Suppressor macrophage (primary cell): ENCODE measurements around the gene C20orf96.

Experiments used
- DNase-seq, 4 experiments: peaks; one replicate each; pipeline ENCODE4 v3.0.0-alpha.2; 2020 to 2022

The C20orf96 gene

DNA sequence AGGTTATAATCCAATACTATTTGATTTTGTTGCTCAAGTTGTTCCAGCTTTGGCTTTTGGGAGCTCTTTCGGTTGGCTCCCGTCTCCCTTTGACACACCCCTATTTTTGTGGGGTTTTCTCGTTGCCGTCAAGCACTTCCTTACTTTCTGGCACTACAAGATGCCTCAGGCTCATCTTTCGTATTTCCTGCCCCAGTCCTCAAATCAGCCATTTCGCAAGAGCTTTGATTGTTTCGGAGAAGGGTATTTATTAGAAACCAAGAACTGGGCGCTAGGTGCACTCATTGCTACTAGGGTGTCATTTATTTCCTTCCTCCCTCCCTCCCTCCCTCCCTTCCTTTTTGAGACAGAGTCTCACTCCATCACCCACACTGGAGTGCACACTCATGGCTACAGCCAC lies 21.5 kb upstream of the C20orf96 start:
- no peak for DNase-seq

DNA sequence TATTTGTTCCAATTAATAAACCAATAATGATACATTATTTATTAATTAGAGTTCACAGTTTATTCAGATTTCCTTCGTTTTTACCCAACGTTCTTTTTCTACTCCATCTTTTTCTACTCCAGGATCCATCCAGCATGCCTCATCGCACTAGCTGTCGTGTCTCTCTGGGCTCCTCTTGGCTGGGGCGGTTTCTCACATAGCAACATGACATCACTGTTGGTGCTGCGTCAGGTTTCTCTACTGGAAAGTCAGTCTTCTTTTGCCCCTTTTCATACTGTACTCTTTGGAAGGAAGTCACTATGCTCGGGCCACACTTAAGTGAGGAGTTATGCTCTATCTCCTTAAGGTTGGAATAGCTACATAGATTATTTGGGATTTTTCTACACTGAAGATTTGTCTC lies 21.1 kb upstream of the C20orf96 start:
- DNase-seq = no peak

DNA sequence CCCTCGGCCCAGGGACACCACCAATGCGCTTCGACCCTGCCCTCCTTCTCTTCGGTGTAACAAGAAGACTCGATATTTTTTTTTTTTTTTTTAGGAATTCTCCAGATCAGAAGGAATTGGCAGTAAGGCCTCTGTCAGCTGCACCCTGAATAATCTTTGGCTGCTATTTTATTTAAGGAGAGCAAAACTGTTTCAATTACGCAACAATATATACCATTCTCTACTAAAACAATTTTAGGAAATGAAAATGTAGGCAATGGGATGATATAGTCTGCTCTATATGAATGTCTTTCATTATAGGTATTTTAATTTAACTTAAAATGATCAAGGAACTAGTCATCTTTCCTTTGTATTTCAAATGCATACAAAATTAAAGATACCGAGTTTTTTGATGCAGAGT lies 20.1 kb upstream of the C20orf96 start:
- DNase-seq = no peak

- peak; percentile 82 to 90 (median 86) for DNase-seq
Measured at GRCh38 chr20:309841-310644, 19.5 kb upstream of the C20orf96 start.

DNA sequence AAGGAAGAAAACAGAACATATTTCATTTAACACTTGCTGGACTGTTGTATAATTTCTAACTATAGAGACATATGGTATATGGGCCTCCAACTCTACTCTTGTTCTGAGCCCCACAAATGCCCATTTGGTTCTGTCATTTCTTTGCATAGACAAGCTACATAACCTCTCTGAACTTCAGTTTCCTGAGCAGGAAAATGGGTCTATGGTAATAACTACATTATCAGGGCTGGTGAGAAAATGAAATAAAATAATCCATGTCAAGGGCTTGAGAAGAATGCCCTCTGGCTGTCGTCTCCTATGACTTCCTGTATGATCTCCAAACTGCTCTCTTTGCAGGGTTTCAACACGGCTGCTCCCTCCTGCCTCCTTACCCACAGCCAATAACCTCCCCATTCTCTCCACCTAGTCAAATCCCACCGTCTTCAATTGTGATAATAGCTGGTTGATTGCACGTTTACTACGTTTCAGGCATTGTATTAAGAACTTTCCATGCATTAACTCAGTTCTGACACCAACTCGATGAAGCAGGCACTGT lies 18.8 kb upstream of the C20orf96 start:
- DNase-seq = peak in 3 of 4 experiments; percentile 23 to 36 (median 27)

DNA sequence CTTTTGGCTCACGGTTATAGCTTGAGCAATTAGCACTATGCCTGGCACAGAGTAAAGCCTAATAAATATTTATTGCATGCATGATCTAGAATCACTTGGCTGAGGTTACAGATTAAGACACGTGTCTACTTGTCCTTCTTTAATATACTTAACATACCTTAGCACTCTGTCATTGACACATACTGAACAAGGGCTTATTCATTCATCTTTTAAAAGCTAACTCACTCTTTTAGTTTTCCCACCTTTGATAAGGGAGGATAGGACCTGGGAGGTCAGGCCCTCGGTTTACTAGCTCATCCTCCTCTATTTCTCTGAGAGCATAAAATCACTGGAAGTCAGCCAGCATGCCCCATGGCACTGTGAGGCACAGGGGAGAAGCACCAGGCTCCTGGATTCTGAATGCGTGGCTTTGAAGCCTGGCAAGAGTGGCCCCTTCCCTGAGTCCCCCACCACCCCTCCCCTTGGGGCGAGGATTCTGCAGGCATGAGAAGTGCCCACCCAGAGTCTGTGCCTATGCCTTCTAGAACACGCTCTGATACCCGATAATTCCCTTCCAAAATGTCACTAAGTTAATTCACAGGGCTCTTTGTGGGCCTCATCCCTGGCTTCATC lies 18.0 kb upstream of the C20orf96 start:
- no peak for DNase-seq

DNA sequence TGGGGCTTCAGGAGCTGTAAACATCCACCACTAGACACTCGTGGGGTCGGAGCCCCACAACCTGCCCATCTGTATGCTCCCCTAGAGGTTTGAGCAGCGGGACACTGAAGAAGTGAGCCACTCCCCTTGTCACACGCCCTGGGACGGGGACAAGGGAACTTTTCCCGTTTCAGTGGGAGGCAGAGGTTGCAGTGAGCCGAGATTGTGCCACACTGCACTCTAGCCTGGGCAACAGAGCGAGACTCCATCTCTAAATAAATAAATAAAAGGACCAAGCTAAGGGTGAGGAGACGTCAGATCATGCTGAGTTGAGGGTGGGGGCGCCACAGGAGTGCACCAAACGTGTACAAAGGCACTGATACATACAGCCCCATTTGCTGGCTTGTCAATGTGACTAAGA lies 15.2 kb upstream of the C20orf96 start:
- DNase-seq = no peak

DNA sequence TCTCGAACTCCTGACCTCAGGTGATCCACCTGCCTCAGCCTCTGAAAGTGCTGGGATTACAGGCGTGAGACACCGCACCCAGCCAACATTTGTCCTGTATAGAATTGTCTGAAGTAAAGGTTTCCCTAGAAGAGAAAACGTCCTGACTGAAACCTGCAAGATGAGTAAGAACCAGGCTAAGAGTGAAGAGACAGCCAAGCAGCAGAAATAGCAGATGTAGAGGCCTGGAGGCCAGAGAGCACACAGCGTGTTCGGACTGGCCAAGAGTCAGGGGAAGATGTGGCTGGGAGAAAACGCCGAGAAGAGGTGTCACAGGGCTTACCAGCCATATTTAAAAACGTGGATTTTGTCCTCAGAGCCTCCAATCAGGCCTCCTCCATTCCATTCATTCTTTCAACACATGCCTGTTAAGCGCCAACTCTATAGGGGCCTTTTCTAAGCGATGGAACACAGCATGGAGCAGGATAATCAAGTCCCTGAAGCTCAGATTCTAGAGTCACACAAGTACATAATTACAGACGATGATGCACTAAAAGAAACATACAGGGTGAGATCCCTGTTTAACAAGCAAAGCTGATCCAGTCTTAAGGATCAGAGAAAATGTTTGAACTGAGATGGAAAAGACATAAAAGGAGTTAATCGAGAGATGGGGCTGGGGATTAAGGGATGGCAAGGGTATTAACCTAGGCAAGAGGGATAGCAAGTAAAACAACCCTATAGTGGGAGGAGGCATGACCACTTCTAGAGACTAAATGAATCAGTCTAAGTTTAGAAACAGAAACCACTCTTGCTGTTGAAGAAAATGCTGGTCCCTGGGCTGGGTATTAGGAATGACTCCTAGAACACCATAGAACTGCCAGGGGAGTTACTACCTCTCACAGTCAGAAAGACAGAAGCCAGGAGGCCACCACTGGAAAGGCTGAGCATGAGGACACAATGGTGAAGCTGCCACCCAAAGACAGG lies 11.6 kb upstream of the C20orf96 start:
- DNase-seq = no peak

- DNase-seq = peak in 1 of 4 experiments; percentile 15
Measured at GRCh38 chr20:300345-300990, 9.9 kb upstream of the C20orf96 start.

DNA sequence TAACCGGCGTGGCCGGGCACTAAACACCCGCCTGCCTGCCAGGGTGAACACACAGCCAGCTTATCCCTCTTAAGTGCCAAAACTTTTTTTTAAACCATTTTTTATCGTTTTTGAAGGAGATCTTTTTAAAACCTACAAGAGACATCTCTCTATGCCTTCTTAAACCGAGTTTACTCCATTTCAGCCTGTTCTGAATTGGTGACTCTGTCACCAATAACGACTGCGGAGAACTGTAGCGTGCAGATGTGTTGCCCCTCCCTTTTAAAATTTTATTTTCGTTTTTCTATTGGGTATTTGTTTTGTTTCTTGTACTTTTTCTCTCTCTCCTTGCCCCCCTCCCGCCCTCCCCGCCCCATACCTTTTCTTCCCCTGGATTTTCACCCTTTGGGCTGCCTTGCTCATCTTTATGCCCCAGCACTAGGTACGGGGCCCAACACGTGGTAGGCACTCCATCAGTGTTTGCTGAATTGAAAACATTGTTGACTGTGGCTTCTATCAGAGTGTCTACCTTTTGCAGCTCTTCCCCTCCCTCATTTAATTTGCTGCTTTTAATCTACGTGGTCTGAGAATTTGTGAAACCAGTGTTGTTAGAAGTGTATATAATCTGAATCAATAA lies 8.3 kb upstream of the C20orf96 start:
- no peak for DNase-seq

DNA sequence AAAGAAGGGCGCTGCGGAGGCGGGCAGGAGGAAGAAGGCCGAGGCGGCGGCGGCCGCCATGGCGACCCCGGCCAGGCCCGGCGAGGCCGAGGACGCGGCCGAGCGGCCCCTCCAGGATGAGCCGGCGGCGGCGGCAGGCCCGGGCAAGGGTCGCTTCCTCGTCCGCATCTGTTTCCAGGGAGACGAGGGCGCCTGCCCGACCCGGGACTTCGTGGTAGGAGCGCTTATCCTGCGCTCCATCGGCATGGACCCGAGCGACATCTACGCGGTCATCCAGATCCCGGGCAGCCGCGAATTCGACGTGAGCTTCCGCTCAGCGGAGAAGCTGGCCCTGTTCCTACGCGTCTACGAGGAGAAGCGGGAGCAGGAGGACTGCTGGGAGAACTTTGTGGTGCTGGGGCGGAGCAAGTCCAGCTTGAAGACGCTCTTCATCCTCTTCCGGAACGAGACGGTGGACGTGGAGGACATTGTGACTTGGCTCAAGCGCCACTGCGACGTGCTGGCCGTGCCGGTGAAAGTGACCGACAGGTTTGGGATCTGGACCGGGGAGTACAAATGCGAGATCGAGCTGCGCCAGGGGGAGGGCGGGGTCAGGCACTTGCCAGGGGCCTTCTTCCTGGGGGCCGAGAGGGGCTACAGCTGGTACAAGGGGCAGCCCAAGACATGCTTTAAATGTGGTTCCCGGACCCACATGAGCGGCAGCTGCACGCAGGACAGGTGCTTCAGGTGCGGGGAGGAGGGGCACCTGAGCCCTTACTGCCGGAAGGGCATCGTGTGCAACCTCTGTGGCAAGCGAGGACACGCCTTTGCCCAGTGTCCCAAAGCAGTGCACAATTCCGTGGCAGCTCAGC lies 7.6 kb upstream of the C20orf96 start:
- DNase-seq = peak; percentile 79 to 90 (median 87)

DNA sequence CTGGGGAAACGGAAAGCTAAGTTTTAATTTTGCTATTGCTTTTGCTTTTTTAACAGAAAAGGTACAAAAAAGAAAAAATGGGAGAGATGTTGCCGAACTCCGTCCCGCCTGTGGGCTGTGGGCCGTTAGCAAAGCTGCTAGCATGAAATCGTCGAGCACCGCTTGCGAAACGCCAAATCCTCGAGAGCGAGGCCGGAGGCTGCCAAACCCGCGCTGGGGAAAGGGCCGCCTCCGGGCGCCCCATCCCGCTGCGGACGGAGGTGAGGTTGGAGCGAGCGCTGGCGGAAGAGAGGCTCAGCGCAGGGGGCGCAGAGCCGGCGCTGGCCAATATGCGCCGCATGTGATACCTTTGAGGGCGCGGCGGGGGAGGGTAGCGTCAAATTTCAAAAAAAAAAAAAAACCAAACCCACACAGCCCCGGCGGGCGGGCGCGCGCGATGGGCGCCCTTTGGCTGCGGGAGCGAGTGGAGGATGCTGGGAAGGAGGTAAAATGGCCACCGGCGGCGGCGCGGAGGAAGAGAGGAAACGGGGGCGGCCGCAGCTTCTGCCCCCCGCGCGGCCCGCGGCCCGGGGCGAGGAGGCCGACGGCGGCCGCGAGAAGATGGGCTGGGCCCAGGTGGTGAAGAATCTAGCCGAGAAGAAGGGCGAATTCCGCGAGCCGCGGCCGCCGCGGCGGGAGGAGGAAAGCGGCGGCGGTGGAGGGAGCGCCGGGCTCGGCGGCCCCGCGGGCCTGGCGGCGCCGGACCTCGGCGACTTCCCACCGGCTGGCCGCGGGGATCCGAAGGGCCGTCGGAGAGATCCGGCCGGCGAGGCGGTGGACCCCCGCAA lies 6.8 kb upstream of the C20orf96 start, which contains the start of gene ZCCHC3:
Gene ZCCHC3, plus strand, starts transcription at position 473 of the 827 bp plus-strand sequence. Its CDS starts 17 bp downstream, at position 490.
- peak; percentile 92 to 95 (median 94) for DNase-seq

DNA sequence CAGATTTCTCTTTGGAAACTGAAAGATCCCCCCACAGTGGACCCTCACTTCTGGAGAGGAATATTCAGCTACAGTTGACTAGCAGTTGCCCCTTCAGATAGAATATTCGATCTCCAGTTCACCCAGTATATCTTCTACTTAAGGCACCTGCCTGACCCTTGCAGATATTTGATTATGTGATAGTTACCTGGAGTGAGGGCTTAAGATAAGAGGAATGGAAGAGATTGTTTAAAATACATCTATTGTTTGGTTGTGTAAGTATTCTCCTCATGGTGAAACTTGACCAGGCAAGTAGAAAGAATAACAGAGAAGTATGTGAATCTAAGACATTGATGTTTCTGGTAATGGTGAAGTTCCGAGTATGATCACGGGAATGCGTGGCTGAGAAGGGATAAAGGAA lies 5.3 kb upstream of the C20orf96 start:
- DNase-seq = no peak

DNA sequence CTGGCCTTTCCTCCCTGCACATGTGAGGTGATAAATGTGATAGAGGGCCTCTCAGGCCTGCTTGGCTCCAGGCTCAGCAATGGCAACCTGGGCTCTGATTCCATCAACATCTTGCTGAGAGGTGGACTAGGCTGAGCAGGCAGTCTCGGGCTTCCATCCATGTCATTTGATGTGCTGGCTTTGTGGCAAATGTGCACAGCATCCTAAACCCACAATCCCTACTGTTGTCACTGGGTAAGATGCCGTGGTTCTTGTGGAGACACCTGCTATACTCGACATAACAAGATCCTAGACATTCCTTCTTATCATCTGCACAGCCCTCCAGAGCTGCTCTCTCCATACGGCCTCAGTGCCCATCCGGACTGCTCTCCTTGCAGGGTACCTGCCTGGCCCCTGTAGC lies 4.1 kb upstream of the C20orf96 start:
- DNase-seq = no peak

- DNase-seq = no peak
Measured at GRCh38 chr20:289693-290083, 862 bp downstream of the C20orf96 start.

DNA sequence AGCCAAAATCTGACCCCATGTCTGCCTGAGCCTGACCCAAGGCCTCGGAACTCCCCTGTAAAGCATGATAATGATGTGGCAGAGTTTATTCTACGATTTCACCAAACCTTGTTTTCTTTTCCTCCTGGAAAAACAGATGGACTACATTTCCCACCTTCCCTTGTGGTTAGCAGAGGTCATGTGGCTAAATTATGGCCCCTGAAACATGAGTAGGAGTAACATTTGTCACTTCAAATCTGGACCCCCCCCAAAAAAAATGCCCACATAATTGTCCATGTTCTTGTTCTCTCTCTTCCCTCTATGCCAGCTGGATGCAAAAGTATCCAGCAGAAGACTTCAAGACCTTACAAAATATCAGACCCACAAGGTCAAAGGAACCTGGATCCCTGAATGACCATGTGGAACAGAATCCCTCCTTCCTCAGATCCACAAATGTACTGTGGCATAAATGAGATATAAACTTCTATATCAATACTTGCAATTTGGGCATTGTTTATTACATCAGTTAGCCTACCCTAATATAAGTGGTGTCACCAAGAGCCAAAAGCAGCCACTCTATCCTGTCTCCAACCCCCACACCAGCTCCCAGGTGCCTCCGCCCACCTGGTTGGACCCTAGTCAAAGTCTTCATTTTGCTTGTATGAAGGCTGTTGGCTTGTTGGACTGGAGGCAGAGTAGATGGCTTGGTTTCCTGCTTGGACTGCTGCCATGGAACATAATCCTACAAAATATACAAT lies 1.4 kb downstream of the C20orf96 start:
- DNase-seq = no peak

- DNase-seq = no peak
Measured at GRCh38 chr20:286508-286907, 4.0 kb downstream of the C20orf96 start.

- no peak for DNase-seq
Measured at GRCh38 chr20:284172-284571, 6.4 kb downstream of the C20orf96 start.
